NCI-H2196 (cell line): ENCODE results near the gene FAM240A.

Source experiments
- DNase-seq: peaks from one replicate; lab custom pipeline; 2025; ENCODE audit not compliant: unreplicated experiment; lab: John Stamatoyannopoulos, UW

The FAM240A gene

DNA sequence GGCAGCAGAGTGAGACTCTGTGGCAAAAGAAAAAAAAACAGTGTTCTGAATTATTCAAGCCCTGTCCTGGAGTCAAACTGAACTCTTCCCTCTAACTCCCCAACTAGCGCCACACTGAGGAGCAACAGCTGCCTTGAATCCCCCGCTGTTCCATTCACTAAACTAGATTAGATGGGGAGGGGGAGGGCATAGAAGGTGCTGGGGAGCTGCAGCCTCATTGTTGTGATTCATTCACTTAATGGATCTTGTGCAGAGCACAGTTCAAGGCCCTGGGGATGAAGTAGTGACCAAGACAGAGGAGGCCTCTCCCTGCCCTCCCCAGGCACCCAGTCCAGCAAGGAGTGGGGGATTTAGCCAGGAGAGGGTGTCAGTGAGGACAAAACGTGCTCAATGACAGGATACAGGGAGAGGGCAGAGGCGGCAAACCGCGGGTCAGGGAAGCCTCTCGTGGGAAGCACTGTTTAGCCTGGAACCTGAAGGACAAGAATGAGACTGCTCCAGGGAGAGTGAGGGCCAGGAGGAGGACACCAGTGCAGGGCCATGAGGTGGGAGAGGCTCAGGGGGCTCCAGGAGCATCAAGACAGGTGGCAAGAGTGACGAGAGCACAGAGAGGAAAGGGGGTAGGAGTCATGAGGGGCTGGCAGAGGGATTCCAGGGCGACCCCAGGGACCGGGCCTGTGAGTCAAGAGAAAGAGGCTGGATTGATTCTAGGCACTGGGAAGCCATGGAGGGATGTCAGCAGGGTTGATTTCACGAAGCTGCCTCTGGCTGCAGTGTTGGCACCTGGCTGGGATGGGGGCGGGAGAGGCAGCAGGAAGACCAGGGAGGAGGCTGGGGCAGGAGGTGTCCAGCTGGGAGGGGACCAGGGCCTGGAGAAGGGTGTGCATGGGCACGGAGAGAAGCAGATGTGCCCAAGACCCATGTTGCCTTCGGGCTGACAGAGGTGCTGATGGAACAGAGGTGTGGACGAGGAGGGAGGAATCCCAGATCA, 49.7 kb downstream of the FAM240A start:
- no peak for DNase-seq

DNA sequence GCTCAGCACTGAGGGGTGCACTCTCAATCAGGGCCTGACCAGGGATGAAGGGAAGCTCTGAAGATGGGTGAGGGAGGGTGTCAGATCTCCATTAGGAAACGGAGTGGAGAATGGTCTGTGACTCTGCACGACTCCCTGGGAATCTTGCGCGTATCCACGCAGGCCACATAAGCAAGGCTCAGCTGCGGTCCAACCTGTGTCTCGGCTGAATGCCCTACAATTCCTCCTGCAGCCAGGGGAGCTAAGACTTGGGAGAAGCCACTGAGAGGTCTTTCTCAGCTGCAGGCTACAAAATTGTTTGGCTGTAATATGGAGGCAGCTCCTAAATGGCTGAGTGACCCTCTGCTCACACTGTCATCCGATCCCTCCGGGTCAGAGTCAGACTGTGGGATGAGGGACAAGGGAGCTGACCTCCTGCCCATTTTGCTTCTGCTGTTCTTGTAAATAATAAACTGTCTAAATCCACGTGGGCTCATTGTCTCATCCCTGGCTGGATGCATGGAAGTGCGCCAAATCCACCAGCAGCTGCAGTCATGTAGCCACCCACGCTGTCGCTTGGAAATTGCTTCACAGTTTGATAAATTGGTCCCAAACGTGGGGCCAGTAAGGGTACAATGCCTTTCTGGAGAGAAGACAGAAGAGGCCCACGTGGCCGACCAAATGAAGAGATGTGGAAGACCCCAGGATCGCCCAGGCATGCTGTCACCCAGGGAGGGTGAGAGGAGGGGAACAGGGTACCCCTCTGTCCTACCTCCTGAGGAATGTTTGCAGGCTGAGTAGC, 50.6 kb downstream of the FAM240A start:
- peak; percentile 7 for DNase-seq

DNA sequence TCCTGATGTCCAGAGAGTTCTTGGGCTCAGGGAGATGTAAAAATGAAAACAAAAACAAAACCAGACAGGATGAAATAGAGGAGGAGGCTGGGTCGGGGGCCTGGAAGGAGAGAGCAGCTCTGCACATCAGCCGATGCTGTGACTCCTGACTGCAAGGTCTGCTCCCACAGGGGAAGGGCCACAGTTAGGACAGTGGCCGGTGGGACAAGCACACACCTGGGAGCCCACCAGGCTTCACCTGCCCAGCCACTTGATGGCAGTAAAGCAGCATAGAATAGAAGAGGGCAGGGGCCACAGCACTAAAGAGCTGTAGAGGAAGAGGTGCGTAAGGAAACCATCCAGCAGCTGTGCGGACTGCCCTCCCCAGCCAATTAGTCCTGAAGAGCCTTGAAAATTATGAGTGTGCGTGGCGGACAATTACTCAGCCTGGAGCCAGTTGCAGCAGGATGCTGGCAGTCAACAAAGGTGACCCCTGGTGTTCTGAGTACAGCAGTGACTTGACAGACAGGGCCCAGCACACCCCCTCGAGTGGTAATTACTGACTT, 51.3 kb downstream of the FAM240A start:
- peak; percentile 57 for DNase-seq

DNA sequence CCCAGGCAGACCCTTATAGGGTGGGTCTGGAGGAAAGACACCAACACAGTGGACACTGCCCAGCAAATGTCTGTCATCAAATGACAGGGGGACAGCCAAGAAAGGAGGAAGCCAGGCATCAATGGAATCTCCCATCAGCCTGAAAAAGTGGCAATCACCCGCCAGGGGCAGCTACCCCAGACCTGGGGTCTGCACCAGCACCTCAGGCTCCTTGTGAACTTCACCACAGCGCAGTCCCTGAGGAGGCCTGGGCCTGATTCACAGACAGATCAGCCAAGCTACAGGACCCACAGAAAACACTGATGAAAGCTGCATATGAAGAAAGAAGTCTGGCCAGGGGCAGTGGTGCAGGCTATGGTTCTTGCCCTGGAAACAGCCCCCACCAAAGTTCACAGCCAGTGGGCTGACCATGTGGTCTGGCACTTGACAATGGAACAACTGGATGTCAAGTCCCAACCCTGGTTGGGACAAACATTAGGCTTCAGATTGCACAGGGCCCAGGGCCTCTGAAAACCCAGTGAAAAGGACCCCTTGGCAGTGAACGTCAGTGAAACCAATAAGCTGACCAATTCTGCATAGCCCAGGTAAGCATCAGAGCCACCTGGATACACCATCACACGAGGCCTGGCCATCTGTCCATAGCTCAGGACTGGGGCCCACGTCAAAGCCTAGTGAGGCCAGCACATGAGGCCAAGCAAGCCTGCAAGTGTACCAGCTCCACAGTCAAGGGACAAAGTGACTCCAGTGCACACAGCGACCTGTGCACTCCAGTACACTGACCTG, 52.1 kb downstream of the FAM240A start:
- DNase-seq: no peak

DNA sequence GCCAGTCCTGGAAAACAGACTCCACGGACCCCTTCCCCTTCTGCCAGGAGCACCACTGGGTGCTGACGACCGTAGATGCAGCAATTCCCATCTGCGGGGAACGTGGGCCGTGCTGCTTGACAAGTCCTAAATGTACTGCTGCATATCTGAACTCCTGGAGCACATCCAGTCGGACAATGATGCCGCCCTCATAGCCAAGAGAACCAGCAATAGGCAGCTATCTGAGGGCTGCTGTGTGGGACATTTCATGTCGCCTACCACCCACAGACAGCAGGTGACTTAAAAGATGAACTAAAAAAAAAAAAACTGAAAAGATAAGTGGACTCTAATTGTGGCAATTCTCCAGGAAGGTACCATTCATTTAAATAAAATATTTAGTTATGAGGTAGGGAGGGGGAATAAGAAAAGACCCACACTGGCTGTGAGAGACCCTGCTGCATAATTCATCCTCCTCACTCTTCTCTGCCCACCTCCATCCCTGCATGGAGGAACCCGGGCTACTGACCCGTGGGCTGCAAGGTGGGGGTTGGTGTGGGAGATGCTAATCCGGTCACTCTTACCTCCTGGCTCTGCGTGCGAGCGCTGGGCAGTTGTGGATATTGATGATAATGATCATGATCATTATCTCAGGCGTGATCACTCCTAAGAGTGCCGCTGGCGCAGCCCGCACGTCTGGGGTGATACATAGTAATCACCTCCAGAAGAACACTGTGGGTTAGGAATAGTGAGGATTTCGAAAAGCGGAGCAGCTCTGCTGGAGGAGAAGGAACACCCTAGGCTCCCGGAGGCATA, 52.8 kb downstream of the FAM240A start:
- no peak for DNase-seq

DNA sequence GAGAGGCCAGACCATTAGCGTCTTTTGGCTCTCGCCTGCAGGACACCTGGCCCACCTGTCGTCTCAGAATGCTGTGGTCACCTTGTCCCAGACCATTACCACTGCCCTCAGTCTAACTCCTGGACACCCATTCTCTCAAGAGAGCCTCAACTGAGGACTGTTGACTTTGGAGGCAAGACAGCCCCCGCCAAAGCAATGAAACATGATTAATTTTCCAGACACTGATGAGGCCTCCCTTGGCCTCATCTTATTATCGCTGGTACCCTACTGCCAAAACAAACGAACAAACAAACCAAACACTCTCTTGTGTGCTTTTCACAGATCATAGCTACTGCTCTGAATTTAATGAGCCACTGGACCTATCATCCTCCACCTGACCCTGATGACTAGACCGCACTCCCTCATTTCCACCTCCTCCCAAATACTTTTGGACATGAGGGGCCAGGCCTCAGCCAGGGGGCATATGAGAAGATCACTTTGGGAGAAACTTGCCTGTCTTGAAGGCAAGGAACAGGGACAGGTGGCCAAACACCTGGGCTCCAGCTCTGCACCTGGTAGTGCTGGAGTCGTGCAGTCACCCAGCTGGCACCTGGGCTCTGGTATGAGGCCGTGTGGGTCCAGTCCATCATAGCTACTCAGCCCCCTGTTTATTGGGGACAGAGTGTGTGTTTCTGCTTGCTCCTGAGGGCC, 53.6 kb downstream of the FAM240A start:
- DNase-seq: peak; percentile 36

DNA sequence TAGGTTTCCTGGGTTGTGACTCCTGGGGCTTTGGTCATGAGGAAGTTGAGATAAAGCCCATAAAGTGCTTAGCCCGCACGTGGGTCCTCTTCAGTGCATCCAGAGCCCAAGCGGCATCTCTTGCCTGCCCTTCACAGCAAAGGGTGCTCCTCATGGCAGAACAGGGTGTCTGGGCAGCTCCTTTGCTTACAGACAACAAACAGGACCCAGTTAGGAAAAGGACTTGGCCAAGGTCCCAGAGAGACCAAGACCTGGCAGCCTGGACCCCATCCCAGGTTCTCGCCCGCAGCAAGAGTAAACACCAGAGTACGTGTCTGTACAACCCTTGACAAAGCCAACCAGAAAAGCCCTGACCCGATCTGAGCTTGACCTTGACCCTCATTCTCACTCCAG, 54.1 kb downstream of the FAM240A start:
- peak; percentile 27 for DNase-seq

DNA sequence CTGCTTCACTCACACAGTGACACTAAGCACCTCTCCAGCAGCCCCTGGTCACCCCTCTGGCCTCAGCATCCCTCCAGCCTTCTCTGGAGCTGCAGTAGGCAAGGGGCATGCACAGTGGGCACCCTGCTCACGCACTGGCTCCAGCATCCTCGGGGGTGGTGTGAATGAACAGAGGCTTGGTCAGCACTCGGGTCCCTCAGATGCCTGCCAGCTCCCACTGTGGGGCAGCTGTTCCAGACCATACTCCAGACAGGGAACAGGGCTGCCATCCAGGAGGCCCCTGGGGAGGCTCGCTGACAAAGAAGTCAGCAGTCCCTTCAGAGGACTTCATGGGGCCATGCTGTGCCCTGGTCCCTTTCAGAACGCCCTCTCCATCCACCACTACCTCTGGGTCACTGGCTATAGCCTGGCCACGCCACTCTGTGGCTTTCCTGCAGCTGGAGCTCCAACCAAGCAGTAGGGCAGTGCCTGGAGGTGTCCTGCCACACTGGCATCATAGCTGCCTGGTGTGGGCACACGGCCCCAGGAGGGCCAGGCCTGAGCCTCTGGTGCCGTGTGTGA, 54.8 kb downstream of the FAM240A start:
- DNase-seq: no peak

DNA sequence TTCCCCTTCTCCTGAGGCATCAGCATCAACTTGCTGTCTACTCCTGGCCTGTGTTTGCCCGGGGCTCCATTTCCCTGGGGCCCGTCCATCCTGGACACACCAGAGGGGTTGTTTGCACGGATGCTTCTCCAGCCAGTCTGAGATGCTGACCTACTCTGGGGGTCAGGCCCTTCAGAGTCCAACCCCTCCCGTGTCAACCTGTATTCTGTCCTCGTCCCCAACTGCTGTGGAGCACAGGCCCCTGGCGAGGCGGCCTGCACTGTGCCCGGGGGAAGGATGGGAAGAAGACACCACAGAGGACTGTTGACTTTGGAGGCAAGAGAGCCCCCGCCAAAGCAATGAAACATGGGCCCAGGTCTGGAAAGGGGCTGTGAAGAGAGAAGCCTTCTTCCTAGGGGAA, 55.3 kb downstream of the FAM240A start:
- no peak for DNase-seq

DNA sequence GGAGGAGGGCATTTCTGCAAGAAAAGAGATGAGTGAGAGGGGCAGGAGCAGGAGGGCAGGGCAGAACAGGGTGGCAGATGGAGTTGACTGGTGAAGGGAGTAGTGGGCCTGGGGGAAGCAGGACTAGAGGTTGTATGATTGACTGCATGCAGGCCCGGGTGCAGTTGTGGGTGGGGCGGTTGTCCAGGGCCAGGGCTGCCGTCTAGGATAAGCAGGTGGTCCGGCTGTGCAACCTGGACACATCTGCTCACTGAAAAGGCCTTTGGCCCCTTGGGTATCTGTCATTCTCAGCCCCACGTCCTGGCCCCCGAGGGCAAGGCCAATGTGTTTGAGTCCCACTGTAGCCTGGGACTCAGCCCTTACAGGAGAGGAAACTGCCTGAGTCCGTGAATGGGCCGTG, 55.8 kb downstream of the FAM240A start:
- no peak for DNase-seq

DNA sequence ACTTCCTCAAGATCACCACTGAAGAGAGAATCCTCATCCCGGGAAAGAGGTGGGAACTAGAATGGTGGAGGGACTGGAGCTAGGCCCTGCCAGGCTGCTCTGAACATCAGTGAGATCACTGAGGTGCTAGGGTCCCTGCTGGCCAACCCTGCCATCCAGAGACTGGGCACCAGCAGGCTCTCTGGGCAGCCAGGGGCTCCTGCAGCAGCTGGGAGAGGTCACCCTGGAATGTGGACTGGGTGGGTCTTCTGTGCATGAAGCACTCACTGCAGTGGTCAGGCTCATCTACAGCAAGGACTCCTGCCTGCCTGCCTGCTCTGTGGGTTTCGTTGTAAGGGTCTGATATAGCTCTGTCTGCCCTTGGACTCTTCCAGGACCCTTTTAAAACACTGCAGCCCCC, 56.3 kb downstream of the FAM240A start:
- DNase-seq: no peak

DNA sequence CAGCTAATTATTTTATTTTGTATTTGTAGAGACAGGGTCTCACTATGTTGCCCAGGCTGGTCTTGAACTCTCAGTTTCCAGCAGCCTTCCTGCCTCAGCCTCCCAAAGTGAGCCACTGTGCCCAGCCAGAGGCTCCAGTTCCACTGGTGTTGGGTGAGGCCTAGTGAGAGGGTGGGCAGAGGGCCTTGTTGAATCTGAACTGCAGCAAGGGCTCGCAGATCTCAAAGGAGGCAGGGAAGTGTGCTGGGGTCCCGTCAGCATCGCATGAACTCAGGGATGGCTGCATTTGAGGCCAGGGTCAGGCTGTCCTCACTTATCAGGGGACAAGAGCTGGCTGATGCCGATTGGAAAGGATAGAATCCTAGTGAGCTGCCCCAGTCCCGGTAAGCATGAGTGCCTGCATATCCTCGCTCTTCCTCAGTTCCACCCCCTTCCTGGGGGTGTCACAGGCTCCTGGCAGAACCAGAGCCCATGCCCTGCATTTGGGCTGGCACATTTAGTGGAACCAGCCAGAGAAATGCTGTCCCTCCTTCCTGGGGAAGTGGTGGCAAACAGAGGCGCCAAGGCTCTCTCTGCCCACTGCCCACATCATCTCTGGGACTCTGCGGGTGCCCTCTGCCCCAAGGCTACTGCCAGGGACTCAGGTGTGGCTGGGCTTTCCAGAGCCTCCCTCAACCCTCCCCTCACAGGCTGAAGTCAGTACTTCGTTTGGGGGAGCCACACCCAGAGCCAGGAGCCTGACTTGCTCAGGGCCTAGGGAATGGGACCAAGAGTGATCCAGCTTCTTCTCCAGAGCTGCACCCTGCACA, 57.1 kb downstream of the FAM240A start:
- DNase-seq: no peak

DNA sequence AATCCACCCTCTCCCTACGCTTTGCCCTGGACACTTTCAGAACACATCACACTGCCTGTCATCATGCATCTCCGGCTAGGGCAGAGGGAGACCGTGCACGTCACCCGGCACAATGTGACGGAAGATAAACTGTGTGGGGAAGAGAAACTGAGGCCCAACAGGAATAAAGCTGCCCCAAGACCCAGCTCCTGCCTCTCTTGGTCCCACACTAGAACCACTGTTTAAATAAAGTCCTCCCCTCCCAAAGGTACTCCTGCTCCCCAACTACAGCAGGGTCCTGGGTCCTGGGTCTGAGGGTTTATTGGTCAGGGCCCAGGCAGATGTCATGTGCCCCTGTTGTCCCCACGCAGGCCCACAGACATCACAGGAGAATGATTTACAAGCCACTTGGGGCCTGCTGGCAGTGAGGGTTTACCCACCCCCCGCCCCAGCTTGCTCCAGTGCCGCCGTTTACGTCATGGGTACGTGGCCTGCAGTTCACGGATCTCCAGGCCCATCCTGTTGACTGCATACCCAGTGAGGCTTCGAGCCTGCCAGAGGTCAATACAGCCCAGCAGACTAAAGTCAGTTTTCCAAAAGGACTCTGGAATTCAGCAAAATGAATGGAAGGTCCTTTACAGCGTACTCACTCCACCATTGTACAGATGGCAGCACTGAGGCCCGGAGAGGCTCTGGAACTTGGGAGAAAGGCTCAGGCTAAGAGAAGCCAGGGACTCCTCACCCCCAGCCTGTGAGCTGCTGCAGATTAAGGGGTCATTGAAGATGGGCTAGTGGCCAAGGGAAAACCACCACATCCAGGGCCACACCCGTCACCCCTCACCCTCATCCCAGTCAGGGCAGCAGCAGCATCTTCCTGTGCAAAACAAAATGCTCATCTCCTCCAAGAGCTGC, 57.9 kb downstream of the FAM240A start:
- no peak for DNase-seq

DNA sequence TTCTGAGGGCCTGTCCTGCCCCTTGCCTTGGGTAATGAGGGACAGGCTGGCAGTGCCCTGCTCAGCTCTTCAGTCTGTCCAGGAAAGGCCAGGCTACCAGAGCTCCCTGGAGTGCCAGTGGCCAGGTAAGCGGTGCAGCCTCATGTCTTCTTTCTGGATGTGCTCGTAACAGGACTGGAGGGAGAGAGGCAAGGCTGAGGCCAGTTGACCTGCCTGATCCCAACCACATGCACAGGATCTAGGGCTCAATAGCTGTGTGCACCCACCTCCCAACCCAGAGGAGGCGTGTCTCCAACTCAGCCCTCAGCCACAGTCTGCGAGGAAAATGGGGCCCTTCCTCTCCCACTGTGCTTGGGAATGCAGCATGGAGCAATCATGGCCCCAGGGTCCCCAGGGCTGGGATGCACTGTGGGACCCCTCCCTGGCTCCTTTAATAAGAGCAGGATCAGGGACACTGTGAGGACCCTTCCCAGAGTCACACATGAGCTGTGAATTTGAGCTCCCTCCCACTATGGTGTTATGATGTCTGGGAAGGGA, 58.6 kb downstream of the FAM240A start:
- no peak for DNase-seq

DNA sequence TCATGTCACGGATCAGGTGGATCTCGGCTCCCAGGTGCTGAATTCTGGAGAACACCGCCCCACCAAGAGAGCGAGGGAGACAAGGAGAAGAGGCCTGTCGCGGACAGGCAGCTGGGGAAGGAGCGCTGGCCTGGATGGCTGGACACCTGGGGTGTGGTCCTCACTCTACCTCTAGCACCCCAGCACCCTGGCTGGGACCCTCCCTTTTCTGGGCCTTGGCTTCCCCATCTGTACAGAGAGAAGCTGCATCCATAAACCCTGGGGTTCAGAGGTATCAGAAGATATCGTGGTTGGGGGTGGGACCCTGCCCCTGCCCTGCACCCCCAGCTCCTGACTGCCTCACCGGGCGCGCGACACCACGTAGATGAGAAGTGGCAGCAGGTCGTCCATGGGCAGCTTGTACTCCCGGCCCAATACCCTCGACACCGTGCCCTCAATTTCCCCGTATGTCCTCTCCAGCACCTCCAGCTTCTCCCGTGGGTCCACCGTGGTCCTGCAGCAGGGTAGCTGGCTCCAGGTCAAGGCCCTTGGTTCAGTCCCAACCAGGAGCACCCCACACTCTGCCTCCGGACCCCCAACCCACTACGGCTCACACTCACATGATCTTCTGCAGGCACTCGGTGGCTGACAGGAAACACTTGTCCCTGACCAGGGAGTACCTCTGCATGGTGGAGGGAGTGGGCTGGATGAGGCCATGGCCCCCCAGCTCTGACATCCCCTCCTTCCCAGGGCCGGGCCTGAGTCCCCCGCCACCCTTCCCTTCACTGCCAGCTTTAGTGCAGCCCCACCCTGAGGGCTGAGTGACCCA, 59.4 kb downstream of the FAM240A start:
- DNase-seq: no peak

DNA sequence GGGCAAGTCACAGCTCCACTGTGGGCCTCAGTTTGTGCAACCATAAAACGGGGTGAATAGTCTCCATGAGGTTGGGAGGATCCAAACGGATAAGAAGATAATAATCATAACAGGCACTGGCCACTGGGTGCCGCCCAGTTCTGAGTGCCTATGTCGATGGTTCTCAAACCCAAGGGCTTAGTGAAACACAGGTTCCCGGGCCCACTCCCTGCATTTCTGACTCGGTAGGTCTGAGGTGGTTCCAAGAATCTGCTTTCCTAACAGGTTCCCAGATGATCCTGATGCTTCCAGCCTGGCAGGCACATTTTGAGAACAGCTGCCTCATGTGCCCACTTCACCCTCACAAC, 60.0 kb downstream of the FAM240A start:
- no peak for DNase-seq
